IPS-11a (cell line): ENCODE data around the gene SLC1A3.

Experiments used
- H3K4me3 ChIP-seq: one replicate; pipeline ENCODE4 v1.5.1; 2013; ENCODE audit warnings: low read depth, low read length, control low read depth

SLC1A3 gene

GRCh38 chr5:36682499-36682898 lies 76.1 kb downstream of the SLC1A3 start:
- no peak overlapping the region for H3K4me3 ChIP-seq

GRCh38 chr5:36683821-36684434 lies 77.5 kb downstream of the SLC1A3 start:
- H3K4me3 ChIP-seq = no peak overlapping the region

GRCh38 chr5:36685631-36686288 lies 79.4 kb downstream of the SLC1A3 start:
- no peak overlapping the region for H3K4me3 ChIP-seq

GRCh38 chr5:36686881-36687280 lies 80.5 kb downstream of the SLC1A3 start:
- no peak overlapping the region for H3K4me3 ChIP-seq

- H3K4me3 ChIP-seq = no peak overlapping the region
Measured at GRCh38 chr5:36688722-36689121, 82.3 kb downstream of the SLC1A3 start.

- H3K4me3 ChIP-seq = no peak overlapping the region
Measured at GRCh38 chr5:36689225-36689624, 82.8 kb downstream of the SLC1A3 start.

- H3K4me3 ChIP-seq = peak overlapping the region; percentile 42
Measured at GRCh38 chr5:36690041-36690961, 83.9 kb downstream of the SLC1A3 start.

GRCh38 chr5:36691226-36691625 lies 84.8 kb downstream of the SLC1A3 start:
- H3K4me3 ChIP-seq = no peak overlapping the region

GRCh38 chr5:36691696-36692371 lies 85.4 kb downstream of the SLC1A3 start:
- H3K4me3 ChIP-seq = no peak overlapping the region

- H3K4me3 ChIP-seq = peak overlapping the region; percentile 40
Measured at GRCh38 chr5:36692791-36693763, 86.7 kb downstream of the SLC1A3 start.

- H3K4me3 ChIP-seq = no peak overlapping the region
Measured at GRCh38 chr5:36694351-36694750, 87.9 kb downstream of the SLC1A3 start.

- H3K4me3 ChIP-seq = no peak overlapping the region
Measured at GRCh38 chr5:36696059-36696673, 89.8 kb downstream of the SLC1A3 start.

GRCh38 chr5:36698031-36698430 lies 91.6 kb downstream of the SLC1A3 start:
- H3K4me3 ChIP-seq = no peak overlapping the region

GRCh38 chr5:36701085-36701698 lies 94.8 kb downstream of the SLC1A3 start:
- H3K4me3 ChIP-seq = no peak overlapping the region

- no peak overlapping the region for H3K4me3 ChIP-seq
Measured at GRCh38 chr5:36703245-36703860, 96.9 kb downstream of the SLC1A3 start.

GRCh38 chr5:36704131-36704530 lies 97.7 kb downstream of the SLC1A3 start:
- no peak overlapping the region for H3K4me3 ChIP-seq

GRCh38 chr5:36705055-36705454 lies 98.6 kb downstream of the SLC1A3 start:
- H3K4me3 ChIP-seq = no peak overlapping the region

GRCh38 chr5:36706662-36707061 lies 100.3 kb downstream of the SLC1A3 start:
- H3K4me3 ChIP-seq = no peak overlapping the region

GRCh38 chr5:36708996-36709395 lies 102.6 kb downstream of the SLC1A3 start:
- H3K4me3 ChIP-seq = no peak overlapping the region
